IPS DF 6.9 (cell line): ENCODE measurements around the gene TGFBI.

Source experiments
- DNase-seq: peaks from one replicate; pipeline ENCODE4 v3.0.0-alpha.2; 2013; ENCODE audit warnings: low read depth, low spot score
- H3K27ac ChIP-seq: one replicate; pipeline ENCODE4 v1.5.1; 2013; ENCODE audit warnings: low read length, control low read depth
- H3K27me3 ChIP-seq: 2 replicates; pipeline ENCODE4 v1.6.1; 2013; ENCODE audit warnings: mild to moderate bottlenecking, low read length; ENCODE audit not compliant: control insufficient read depth, insufficient read depth
- H3K36me3 ChIP-seq: 2 replicates; pipeline ENCODE4 v1.6.1; 2013; ENCODE audit warnings: low read length; ENCODE audit not compliant: control insufficient read depth, insufficient read depth
- H3K4me1 ChIP-seq: 2 replicates; pipeline ENCODE4 v1.6.1; 2013; ENCODE audit warnings: low read length; ENCODE audit not compliant: control insufficient read depth, insufficient read depth
- H3K4me3 ChIP-seq: 2 replicates; pipeline ENCODE4 v1.5.1; 2013; ENCODE audit warnings: mild to moderate bottlenecking, low read length
- H3K9me3 ChIP-seq: 2 replicates; pipeline ENCODE4 v1.6.1; 2013; ENCODE audit warnings: low read length, inconsistent platforms; ENCODE audit not compliant: control insufficient read depth, insufficient read depth
- WGBS: extraction: QIAGEN DNeasy Blood & Tissue Kit; methylation state at CpG from one replicate; pipeline ENCODE4 v1.1.7; 2013; ENCODE audit warnings: mixed read lengths, missing lambda C conversion rate; ENCODE audit not compliant: insufficient read length, insufficient coverage; 5-methylcytosine and 5-hydroxymethylcytosine counted together

The TGFBI gene

DNA sequence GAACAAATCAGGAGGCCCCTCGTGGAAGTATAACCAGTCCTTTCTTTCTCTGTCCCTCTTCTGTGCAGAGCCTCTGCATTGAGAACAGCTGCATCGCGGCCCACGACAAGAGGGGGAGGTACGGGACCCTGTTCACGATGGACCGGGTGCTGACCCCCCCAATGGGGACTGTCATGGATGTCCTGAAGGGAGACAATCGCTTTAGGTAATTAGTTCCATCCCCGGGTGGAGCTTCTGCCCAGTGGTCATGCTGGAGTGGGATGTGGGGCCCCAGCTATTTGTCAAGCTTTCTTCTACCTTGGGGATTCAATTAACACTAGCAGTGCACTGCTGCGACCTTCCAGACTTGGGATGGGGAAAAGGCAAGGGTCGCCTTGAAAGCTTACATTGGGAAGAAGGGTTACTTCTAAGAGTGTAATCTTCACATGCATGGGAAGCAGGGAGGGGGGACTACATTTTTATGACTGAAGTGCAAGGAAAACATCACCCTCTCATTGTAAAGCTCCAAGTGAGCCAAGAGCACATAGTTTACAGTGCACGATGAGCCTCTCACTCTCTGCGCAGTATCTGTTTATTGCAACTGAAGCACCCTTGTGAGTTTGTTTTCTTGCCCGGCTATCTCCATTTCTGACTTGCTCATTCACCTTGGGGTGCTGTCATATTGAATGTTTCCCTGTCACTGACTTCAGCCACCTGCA is 27.0 kb downstream of the TGFBI start:
- no peak for DNase-seq
- Histone ChIP-seq H3K36me3 (no peaks in the 10 kb centered on the region), H3K27me3 (no peaks in the 10 kb centered on the region), H3K9me3 (no peaks in the 10 kb centered on the region), H3K27ac (no peak overlapping the region), H3K4me3 (no peak overlapping the region), H3K4me1 (peaks cover 2% of the 10 kb centered on the region; the same call in 1 of the 2 replicates)
- no CpG with 5 or more reads among the region's 14 CpGs for WGBS

DNA sequence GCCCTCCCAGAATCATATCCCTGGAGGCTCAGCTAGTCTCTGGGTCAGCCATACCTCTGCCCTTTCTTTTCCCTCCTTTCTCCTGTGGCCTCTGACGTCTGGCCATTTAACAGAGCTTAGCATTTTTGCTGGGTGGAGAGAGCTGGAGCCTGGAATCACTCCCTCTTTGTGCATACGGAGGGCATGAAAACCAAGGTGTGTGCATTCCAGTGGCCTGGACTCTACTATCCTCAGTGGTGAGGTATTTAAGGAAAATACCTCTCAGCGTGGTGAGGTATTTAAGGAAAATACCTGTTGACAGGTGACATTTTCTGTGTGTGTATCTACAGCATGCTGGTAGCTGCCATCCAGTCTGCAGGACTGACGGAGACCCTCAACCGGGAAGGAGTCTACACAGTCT is 27.5 kb downstream of the TGFBI start:
- Histone ChIP-seq H3K27ac (no peak overlapping the region), H3K27me3 (no peaks in the 10 kb centered on the region), H3K4me1 (peaks cover 2% of the 10 kb centered on the region; the same call in 1 of the 2 replicates), H3K36me3 (no peaks in the 10 kb centered on the region), H3K4me3 (no peak overlapping the region), H3K9me3 (no peaks in the 10 kb centered on the region)
- no CpG with 5 or more reads among the region's 5 CpGs for WGBS
- no peak for DNase-seq

DNA sequence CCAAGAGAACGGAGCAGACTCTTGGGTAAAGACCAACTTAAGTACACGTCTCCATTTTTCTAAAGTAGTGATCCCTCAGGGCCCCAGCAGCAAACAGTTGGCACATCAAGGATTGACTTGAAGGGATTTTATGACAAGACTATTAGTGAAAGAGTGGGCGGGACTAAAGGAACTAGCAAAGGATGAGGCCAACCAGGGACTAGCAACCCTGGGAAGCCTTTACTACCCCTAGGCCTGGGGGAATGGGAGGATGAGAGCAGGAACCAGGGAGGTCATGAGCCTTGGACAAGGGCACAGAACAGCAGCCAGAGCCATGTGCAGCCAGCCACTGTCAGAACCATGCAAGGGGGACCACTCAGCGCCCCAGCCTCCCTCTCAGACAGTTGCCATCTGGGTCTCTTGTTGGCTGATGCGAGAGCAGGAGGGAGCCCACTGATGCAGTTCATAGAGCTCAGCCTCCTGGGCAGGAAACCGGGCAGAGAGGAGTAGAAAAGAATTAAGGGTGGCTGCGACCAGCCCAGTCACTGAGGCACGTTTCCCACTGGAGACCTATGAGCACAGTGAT is 28.1 kb downstream of the TGFBI start:
- Histone ChIP-seq H3K4me3 (no peak overlapping the region), H3K9me3 (no peaks in the 10 kb centered on the region), H3K27ac (no peak overlapping the region), H3K27me3 (no peaks in the 10 kb centered on the region), H3K36me3 (no peaks in the 10 kb centered on the region), H3K4me1 (peaks cover 2% of the 10 kb centered on the region; the same call in 1 of the 2 replicates)
- DNase-seq = no peak
- WGBS = no CpG with 5 or more reads among the region's 8 CpGs

DNA sequence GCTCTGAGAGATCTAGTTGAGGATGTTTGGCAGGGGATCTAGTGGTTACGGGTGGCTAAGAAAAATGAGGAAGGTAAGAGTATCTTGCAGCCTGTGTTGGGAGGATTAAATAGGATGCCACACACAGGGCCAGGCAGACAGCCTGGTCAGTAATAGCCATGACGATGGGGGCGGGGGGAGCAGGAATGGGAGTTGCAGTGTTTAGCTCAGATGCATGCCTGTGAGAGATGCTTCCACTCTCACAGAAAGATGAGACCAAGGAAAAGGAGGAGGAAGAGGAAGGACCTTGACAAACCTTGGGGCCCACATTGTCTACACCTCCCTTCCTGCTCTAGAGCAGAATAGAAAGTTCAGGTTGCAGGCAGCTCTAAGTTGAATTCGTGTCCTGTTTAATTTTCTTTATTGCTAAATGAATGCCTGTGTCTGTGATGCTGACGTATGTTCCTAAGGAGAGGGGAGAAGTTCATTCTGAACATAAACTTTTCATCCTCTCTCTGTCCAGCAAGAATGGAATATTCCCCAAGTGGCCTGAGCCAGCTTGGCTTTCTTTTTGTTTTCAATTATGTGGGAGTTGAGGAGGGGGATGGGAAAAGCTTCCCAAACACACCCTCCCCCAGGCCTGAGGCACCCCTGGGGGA is 28.7 kb downstream of the TGFBI start:
- H3K27ac ChIP-seq = no peak overlapping the region
- no CpG with 5 or more reads among the region's 5 CpGs for WGBS
- no peaks in the 10 kb centered on the region for H3K9me3 ChIP-seq
- H3K4me3 ChIP-seq = no peak overlapping the region
- H3K27me3 ChIP-seq = no peaks in the 10 kb centered on the region
- no peak for DNase-seq
- H3K36me3 ChIP-seq = no peaks in the 10 kb centered on the region
- H3K4me1 ChIP-seq = peaks cover 2% of the 10 kb centered on the region; the same call in 1 of the 2 replicates

GRCh38 chr5:136058039-136058971 is 29.5 kb downstream of the TGFBI start:
- WGBS = no CpG with 5 or more reads among the region's 10 CpGs
- H3K36me3 ChIP-seq = no peaks in the 10 kb centered on the region
- H3K27me3 ChIP-seq = no peaks in the 10 kb centered on the region
- peaks cover 2% of the 10 kb centered on the region; the same call in 1 of the 2 replicates for H3K4me1 ChIP-seq
- H3K4me3 ChIP-seq = no peak overlapping the region
- DNase-seq = no peak
- H3K27ac ChIP-seq = no peak overlapping the region
- no peaks in the 10 kb centered on the region for H3K9me3 ChIP-seq

DNA sequence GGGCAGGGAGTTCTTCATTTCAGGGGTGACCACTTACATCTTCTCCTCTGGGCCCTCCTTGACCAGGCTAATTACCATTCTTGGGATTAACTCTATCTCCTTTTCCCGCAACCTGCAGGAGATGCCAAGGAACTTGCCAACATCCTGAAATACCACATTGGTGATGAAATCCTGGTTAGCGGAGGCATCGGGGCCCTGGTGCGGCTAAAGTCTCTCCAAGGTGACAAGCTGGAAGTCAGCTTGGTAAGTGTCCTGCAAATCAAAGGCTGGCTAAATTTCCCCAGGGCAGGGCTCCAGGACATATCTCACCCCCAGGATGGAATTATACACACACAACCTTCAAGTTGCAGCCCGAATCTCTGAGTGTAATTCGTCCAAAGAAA is 30.2 kb downstream of the TGFBI start:
- peaks cover 2% of the 10 kb centered on the region; the same call in 1 of the 2 replicates for H3K4me1 ChIP-seq
- no CpG with 5 or more reads among the region's 6 CpGs for WGBS
- no peaks in the 10 kb centered on the region for H3K27me3 ChIP-seq
- H3K27ac ChIP-seq = no peak overlapping the region
- no peak overlapping the region for H3K4me3 ChIP-seq
- DNase-seq = no peak
- no peaks in the 10 kb centered on the region for H3K9me3 ChIP-seq
- H3K36me3 ChIP-seq = no peaks in the 10 kb centered on the region

- no CpG with 5 or more reads among the region's 7 CpGs for WGBS
These were observed 32.2 kb downstream of the TGFBI start for GRCh38 chr5:136060963-136061362.

DNA sequence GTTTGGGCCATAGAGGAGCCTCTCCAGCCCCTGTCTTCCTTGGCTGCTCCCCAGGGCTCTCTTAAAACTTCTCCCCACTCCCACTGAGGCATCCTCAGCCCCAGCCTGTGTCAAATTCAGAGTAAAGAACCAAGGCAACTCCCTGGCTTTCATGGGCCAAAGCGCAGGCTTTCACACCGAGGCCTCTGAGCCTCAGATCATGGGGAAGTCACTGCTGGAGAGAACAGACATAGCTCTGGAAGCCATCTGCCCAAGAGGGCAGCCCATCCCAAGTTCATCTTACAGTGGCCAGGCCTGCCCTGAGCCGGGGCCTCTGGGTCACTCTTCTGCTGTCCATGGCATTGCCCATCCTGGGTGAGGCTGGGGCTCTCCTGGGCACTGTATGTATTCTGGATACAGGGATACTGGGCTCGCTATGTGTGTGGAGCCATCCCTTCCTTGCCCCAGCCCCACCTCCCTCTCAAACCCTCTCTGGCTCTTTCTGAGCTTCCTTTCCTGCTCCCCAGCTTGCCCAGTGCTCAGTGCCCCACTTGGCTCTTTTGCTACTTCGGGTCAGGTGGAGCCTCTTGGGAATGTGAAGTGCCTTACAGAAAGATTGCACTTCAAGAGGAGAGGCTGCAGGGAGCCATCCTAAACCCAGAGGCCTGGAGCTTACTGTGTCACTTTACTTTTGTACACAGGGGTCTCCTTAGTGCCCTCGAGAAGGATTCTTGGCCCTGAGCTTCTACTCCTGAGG is 33.0 kb downstream of the TGFBI start:
- Histone ChIP-seq H3K27ac (no peak overlapping the region), H3K36me3 (no peaks in the 10 kb centered on the region), H3K9me3 (no peaks in the 10 kb centered on the region), H3K27me3 (no peaks in the 10 kb centered on the region), H3K4me3 (no peak overlapping the region), H3K4me1 (peaks cover 2% of the 10 kb centered on the region; the same call in 1 of the 2 replicates)
- DNase-seq = no peak
- no CpG with 5 or more reads among the region's 6 CpGs for WGBS

More at GRCh38 chr5:136060963-136061362, 32.2 kb downstream of the TGFBI start:
- H3K27ac ChIP-seq = no peak overlapping the region
- no peaks in the 10 kb centered on the region for H3K9me3 ChIP-seq
- H3K27me3 ChIP-seq = no peaks in the 10 kb centered on the region
- no peak for DNase-seq
- no peaks in the 10 kb centered on the region for H3K36me3 ChIP-seq
- H3K4me3 ChIP-seq = no peak overlapping the region
- peaks cover 2% of the 10 kb centered on the region; the same call in 1 of the 2 replicates for H3K4me1 ChIP-seq

GRCh38 chr5:136062366-136063274 is 33.8 kb downstream of the TGFBI start:
- H3K27ac ChIP-seq = no peak overlapping the region
- H3K36me3 ChIP-seq = no peaks in the 10 kb centered on the region
- peaks cover 1% of the 10 kb centered on the region; the same call in 1 of the 2 replicates for H3K4me1 ChIP-seq
- DNase-seq = no peak
- H3K27me3 ChIP-seq = no peaks in the 10 kb centered on the region
- no CpG with 5 or more reads among the region's 6 CpGs for WGBS
- H3K9me3 ChIP-seq = no peaks in the 10 kb centered on the region
- H3K4me3 ChIP-seq = no peak overlapping the region
